Activated naive CD4-positive, alpha-beta T cell treated with Interleukin-2 at 50 U/mL for 16 hours (primary cell): Measurements from ENCODE around the gene CST8.

Experiments used
- DNase-seq: peaks from one replicate; pipeline ENCODE4 v3.0.0-alpha.2; 2020

Gene CST8

DNA sequence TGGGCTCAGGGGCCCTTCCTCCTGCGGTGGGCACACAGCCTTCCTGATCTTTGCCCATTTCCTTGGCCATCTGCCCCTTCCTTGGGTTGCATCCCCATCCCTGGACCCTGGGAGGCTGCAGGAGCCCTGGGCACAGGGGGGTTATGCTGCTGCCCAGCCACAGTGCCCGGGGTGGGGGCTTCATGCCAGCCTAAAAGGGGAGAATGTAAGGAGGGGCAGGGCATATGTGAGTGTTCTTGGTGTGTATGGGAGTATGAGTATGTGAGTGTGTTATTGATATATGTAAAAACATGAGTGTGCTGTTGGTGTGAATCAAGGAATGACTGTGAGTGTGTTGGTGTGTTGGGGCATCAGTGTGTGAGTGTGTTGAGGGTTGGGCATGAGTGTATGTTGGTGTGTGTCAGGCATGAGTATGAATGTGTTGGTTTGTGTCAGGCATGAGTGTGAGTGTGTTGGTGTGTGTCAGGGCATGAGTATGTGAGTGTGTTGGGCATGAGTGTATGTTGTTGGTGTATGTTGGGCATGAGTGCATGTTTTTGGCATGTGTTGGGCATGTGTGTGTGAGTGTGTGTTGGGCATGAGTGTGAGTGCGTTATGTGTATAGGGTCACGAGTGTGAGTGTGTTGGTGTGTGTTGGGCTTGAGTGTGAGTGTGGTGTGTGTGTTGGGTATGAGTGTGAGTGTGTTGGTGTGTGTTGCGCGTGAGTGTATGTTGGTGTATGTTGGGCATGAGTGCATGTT, 14.7 kb upstream of the CST8 start:
- no peak for DNase-seq

DNA sequence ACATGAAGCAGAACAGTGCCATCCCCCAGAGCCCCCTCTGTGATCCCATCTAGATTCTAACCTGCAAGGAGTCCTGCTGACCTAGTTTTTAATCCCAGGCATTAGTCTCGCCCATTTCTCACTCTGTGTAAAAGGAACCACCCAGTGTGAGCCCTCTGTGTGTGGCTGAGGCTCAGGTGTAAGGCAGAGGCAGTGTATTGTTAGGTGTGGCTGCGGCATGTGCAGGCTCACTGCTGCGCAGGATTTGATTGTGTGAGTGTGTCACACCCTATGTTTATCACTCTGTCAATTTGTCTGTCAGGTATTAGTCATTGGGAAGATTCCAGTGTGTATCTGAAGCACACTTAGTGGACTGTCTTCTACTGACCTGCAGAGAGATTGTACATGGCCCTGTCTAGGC, 13.7 kb upstream of the CST8 start:
- DNase-seq = no peak

DNA sequence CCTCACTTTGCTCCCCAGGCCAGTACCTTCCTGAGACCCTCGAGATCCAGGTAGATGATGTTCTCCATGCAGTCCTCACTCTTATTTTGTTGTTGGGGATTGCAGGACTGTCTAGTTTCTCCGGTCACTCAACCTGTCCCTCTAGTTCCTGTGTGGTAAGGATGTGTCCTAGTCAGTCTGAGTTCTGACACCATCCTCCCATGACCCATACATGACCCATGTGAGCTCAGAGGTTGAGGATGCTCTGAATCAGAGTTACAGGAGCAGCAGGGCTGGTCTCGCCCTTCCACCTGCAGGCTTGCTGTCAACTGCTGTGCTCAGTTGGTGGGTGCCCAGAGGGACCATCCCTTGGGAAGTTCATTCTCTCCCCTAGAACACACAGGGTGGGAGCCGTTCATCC, 11.9 kb upstream of the CST8 start:
- DNase-seq = no peak

GRCh38 chr20:23482138-23482537, 8.8 kb upstream of the CST8 start:
- DNase-seq = no peak

- no peak for DNase-seq
Measured at GRCh38 chr20:23484081-23484480, 6.8 kb upstream of the CST8 start.

GRCh38 chr20:23488470-23488869, 2.4 kb upstream of the CST8 start:
- no peak for DNase-seq

GRCh38 chr20:23488996-23489395, 1.9 kb upstream of the CST8 start:
- no peak for DNase-seq

DNA sequence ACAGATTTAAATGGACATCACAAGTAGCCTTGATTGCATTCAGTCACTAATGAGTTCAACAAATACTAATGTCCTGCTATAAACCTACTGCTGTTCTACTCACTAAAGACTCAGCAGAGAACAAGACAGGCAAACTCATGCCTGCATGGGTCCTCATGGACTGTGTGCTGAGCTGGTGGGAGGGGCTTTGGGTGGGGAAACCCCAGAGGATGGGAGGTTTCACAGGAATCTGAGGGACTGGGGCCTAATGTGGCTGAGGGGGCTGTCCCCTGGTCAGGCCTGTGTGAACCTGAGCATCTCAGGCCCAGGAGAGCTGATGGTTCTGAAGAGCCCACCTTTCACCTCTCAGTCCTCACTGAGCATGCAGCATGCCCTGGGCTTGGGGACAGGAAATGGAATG, 1.4 kb downstream of the CST8 start:
- no peak for DNase-seq

GRCh38 chr20:23493172-23493772, 2.4 kb downstream of the CST8 start:
- DNase-seq = no peak

GRCh38 chr20:23497536-23497935, 6.6 kb downstream of the CST8 start:
- DNase-seq = peak; percentile 8

DNA sequence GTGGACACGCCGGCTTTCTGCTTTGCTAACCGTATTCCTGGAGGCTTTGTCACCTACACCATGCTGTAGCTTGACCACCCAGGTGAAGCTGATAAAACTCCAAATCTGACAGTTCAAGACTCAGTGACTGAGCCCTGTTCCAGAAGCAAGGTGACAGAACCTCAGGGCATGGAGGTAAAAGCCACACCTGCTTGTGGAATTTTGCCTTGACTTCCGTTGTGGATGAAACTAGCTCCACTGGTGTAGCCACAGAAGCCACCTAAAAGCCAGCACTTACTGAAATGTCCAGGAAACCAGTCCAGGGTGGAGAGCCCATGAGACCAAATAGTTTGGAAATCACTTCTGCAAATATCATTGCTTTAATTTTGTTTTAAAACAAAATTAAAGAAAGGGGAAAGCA, 11.0 kb downstream of the CST8 start:
- DNase-seq = no peak

DNA sequence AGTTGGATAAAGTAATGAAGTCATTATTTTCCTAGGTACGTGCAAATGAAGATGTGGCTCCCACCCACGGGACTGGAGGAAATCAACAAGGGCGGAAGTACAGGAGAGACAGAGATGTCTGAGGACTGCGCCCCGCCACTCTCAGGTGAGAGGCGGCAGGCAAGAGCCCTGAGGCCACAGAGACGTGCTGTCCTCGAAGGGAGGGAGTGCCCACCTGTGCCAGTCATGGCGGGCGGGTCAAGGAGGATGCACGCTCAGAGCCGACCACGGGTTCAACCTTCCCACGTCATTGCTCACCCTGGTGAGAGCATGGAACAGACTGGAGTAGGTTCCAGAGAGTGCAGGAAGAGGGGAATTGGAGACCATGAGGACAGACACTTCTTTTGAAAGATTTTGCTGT, 12.7 kb downstream of the CST8 start:
- no peak for DNase-seq

DNA sequence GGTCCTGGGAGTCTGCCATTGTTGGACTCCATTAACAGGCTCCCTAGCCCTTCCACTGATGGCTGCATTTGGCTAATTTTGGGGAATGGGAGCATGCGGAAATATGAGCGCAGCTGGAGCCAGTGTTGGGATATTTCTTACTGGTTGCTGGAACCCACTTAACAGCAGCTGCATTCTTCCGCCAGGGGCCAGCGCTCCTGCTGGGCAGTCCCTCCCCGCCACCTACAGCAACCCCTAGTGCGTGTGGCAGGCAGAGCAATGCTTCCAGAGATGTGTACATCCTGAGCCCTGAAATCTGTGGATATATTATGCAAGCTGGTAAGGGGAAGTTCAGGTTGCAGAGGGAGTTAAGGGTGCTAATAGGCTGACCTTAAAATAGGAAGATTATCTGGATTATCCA, 16.4 kb downstream of the CST8 start:
- DNase-seq = no peak

DNA sequence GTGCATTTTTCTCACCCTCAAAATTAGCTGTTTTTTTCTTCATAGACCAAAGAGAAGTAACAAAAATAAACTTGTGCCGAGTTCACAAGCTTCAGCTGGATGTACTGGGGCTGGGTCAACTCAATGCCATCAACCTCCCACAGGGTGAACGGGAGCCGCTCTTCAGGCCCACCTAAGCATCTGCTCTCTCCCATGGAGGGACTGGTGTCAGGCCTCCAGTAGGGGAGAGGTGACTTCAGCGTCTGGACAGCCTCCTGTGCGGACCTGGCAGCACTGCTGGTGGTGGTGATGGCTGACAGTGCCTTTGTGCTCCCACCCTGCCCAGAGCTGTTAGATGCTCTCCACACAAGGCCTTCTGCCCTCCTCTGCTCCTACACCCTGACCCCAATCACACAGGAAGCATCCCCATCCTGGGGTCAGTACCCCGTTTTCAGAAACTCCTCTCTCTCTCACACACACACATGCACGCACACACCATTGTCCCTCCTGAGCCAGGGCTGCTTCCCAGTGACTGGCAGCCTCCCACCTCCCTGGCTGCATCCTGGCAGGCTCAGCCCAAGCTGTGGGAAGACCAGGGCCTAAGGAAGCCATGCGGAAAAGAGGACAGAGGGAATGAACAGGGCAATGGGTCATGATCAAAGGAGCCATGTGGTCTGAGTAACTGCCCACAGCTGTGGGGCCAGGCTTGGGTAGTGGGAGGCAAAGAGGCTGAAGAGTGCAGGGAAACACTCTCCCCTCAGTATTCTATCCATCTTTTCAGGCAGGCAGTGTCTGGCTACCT, 17.7 kb downstream of the CST8 start:
- no peak for DNase-seq

GRCh38 chr20:23509247-23509913, 18.5 kb downstream of the CST8 start:
- DNase-seq = no peak

DNA sequence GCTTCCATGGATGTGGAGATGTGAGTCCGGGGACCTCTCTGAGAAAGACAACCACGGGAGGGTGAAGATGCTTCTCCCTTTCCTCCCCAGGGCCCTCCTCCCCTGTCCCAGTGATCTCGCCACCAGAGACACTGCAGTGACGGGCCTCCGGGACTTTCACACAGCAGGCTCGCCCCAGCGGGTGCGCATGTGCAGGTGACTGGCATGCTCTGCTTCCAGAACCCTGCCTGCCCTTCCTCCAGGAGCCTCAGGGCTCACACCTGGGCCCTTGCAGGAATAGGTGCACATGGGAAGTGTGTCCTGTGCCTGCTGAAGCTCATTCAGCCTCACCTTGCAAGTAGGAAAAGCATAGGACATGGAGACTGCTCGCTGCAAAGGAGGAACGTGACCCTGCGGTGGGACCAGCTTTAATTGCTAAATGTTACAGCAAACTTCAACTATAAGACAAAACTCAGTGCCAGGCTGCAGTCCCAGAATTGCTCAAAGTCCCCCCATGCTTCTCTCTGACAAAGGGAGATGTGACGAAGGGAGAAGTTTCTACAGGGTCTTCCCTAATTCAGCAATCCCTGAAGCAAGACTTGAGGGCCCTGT, 19.2 kb downstream of the CST8 start:
- DNase-seq = no peak

DNA sequence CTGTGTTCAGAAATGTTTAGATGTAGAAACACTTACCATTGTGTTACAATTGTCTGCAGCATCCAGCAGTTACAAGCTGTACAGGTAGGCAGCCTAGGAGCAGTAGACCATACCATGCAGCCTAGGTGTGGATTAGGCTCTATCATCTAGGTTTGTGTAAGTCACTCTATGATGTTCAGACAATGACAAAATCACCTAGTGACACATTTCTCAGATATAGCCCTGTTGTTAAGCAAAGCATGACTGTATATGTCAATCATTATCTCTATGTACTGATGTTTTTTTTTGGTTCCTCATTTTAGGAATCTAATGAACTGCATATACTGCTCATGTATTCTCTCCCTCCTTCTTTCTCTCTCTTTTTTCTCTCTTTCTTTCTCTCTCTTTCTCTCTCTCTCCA, 22.2 kb downstream of the CST8 start:
- no peak for DNase-seq

DNA sequence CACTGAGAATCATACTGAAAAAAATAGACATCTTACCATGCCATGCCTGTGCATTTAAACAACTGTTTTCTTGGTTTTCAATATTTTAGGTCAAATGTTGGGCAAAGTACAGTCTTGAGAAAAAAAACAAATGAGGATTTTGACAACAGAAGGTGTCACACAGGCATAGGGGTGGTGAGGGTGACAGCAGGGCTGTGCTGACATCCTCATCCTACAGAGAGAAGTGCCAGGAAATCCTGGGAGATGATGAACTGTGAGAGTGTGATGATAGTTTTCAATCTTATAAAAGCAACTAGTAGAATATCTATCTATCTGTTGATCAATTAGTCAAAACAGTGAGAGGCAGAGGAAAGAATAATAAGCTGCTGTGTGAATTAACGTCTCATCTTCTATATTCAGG, 23.9 kb downstream of the CST8 start:
- DNase-seq = no peak

GRCh38 chr20:23515250-23515939, 24.5 kb downstream of the CST8 start:
- no peak for DNase-seq

DNA sequence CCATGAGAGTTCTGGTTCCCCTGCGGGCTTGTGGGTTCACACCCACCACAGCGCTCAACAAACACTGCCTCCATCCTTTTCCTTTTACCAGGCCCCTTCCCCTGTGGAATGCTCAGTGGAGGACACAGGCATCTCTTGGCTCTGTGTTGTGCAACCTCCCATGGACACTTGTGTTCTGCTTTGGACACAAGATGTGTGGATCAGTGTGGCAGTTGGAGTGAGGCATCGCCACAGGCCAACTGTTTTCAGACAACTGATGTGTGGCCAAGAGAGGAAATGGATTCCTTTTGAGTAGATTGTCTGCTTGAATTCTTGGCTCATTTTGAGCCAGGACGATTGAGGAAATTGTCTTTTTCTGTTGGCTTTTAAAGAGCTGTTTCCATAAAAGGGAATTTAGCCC, 26.8 kb downstream of the CST8 start:
- DNase-seq = no peak

DNA sequence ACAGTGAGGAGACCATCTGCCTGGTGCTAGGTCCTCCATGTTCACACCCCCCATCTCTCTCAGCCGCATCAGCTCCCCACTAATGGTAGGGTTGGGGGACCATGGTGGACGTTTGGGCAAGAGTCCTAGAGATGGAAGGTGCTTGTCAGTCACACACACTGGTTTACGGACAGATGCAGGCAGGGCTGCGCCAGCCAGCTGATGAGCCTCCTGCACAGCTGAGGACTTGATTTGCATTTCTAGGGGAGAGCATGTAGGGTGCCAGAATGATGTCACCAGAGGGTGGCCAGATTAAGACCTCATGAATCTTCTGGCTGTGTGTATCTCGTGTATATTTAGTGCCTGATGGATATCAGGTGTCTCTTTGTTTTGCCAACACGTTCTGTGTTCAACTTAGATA, 28.6 kb downstream of the CST8 start:
- DNase-seq = no peak

GRCh38 chr20:23520185-23520584, 29.3 kb downstream of the CST8 start:
- DNase-seq = no peak

DNA sequence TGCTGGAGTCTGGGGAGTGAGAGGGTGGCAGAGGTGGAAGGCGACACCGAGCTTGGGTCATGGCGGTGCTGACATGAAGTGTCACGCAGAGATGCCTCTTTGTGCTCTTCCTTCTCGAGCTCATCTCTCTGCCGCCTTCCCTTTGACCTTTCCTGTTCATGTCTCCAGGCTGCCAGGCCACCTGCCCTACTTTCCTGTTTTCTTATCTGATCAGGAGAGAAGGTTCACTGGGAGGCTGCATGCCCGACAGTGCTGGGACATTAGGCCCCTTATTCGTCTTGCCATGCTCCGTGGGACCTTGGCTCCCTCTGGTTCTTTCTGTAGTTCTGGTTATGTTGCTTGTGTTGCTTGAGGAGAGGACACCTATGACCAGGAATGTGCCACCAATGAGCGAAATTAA, 33.2 kb downstream of the CST8 start:
- DNase-seq = no peak
